T-helper 2 cell (primary cell): ENCODE measurements around the gene MSH5.

Experiments
- DNase-seq, 5 experiments: peaks; one replicate each; pipeline versions ENCODE4 v3.0.0 to v3.0.0-alpha.2; 2012 to 2022

The MSH5 gene

DNA sequence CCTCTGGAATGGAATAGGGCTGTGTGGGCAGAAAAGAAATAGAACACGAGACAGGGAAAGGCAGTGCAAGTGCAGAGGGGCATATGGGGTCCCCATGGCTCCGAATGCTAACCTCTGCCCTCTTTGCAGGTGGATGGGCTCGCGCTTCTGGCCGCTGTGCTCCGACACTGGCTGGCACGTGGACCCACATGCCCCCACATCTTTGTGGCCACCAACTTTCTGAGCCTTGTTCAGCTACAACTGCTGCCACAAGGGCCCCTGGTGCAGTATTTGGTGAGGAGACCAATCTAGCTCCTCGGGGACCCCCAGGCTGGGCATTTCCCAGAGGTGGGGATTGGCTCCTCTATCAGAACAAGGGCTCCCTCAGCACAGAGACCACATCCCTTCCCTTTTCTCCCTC, 21.5 kb downstream of the MSH5 start:
- no peak for DNase-seq

DNA sequence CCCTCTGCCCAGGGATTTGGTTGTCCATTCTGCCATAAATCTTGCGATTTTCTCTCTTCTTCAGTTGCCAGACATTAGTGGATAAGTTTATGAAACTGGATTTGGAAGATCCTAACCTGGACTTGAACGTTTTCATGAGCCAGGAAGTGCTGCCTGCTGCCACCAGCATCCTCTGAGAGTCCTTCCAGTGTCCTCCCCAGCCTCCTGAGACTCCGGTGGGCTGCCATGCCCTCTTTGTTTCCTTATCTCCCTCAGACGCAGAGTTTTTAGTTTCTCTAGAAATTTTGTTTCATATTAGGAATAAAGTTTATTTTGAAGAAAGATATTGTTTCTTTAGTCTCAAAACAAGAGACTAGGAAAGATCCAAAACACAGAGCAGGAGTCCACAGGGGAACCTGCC, 22.6 kb downstream of the MSH5 start, which contains the start of gene SAPCD1:
TSS of gene SAPCD1 (plus strand) at position 301 of the 400 bp plus-strand sequence. CDS start 399 bp downstream, outside the sequence.
- no peak for DNase-seq

DNA sequence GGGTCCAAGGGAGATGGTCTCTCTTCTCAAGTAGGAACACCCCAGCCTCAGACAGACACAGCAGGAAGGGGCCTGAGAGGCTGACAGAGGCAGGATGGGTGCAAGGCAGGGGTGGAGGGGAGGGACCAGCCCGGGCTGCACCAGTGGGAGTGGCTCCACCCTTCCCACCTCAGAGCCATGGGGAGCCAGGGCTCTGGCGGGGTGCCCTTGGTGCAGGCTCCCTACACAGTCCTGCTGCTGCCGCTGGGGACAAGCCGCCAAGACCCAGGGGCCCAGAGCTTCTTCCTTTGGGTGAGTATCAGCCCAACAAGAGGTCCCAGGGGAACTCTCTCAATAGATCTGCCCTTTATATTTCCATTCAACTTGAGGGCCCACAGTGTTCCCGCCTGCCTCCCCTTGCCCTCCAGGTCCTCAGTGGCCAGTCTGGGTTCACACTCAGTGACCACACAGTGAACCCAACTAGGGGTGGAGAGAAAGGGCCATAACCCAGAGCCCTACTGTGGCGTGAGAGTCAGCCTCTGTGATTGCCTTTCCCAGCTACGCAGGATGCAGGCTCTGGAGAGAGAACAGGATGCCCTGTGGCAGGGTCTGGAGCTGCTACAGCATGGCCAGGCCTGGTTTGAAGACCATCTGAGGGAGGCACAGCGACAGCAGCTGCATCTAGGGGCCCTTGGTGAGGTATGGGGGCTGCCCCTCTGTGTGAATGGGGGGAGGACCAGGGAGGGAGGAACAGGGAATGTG, 23.2 kb downstream of the MSH5 start:
- no peak for DNase-seq

DNA sequence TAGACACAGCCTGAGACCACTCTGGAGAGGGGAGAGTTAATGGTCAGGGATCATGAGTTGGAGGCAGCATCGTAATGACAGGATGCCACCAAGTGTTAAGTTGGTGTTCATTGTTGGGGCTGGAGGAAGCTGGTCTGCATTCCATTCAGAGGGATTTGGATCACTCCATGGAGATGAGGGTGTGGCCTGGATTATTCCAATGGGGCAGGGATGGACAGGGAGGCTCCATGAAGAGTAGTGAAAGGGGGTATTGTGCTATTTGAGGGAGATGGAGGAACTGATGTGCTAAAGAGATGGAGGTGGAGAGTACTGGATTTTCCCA, 23.8 kb downstream of the MSH5 start:
- no peak for DNase-seq

DNA sequence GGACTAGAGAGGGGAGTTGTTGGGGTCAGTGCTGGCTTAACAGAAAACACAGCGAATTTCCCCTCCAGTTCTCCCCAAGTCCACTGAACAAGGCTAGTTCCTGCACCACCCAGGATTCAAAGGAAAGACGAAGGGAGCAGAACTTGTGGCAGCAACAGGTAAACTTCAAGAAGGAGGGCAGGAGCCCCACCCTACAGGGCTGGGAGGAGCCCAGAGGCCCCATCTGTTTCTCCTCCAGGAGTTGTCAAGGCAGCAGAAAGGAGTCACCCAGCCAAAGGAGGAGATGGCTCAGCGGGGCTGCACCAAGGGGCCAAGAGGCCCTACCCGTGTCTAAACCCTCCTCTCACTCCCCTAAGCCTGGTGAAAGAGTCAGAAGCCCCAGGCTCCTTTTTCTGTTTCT, 24.4 kb downstream of the MSH5 start:
- DNase-seq = no peak

DNA sequence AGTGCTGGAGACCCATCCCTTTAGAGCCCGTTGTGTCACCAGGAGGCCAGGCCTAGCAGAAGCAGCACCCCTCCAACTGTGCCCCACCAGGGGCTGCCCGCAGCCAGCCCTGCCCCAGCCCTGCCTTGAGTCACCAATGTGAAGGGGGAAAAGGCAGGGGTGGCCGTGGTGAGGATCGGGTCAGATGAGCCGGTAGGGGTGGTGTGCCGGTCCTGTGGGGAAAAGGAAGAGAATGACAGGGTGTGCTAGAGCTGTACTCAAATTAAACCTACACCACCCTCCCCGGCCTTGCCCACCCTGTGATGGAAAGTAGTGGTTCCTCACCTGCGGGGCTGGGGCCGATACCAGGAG, 25.7 kb downstream of the MSH5 start:
- no peak for DNase-seq

DNA sequence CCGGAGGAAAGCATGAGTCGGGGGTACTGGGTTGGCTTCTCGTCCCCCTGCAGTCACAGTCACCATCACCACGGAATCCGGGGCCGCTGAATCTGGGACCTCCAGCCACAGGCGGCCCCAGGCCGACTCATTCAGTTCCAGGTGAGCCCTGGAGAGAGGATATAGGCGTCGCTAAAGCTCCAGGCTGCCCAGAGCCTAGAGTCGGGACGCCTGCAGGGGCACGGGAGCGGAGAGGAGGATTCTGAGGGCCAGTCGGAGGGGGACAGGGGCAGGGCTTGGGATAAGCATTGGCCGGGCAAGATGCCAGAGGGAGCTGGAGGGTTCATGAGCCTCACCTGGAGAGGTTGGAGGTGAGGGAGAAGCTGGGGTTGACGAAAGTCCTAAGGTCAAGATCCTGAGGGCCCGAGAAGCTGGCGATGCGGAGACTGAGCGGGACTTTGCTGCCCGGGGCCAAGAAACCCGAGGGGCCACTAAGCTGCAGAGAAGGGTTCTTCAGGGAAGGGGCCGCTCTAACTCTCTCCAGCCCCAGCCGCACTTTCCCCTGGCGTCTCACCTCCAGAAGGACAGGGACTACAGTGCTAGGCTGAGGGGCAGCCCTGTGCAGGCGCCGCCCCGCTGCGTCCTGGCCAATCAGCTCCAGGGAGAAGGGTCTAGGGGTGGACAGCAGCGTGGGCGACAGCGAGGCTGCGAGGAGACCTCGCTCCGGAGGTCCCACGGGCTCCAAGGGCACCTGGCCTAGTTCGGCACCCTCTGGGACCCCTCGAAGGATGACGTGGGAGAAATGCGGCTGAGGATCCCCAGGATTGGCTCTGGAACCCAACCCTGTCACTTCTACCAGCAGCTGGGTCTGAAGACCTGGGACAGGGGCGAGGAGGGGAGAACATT, 26.3 kb downstream of the MSH5 start:
- DNase-seq = no peak

DNA sequence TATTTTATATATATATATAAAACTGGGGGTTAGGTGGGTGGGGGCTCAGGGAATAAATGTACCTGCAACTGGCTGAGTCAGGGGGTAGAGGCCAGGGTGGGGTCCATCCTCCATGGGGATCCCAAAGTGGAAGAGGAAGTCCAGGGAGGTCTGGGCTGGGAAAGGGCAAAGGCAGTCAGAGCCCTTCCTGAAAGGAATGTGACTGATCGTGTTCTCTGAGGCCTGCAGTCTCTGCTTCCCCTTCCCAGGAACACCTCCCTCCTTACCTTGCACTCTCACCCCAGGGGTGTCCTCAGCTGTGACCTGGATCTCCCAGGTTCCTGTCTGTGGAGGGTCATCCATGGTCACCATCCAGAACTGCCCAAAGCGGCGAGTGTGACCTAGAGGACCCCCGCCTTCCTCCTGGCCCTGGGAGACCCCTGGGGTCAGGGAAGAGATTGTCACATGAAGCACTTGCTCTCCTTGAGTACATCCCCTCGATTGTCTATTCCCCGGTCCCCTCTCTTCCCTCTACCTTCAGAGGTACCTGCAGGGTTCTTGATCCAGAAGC, 27.4 kb downstream of the MSH5 start:
- DNase-seq = no peak

DNA sequence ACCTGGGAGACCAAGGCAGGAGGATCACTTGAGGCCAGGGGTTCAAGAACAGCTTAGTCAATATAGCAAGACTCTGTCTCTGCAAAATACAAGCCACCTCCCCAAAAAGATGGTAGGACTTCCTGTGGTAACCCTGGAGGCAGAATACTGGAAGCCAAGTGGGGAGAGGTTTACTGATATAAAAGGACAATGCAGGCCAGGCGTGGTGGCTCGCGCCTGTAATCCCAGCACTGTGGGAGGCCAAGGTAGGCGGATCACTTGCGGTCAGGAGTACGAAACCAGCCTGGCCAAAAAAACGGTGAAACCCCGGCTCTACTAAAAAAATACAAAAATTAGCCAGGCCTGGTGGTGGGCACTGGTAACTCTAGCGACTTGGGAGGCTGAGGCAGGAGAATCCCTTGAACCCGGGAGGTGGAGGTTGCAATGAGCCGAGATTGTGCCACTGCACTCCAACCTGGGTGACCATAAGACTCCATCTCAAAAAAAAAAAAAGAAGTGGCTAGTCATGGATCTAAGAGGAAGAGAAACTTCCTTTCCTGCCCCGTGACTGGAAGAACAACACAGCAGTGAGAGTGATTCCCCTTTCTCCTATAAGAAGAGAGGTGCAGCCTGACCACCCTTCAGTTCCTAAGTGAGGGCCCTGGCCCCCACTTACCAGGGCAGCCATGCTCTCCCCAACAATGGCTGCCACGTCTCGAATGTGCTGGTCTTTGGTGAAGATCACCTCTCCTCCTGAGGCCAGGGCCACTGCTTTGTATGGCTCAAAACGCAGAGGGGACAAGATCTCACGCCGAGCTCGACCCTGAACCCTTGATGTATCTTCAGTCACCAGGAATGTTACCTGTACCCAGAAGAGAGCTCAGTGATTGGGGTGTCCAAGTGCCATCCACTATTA, 28.8 kb downstream of the MSH5 start:
- no peak for DNase-seq

DNA sequence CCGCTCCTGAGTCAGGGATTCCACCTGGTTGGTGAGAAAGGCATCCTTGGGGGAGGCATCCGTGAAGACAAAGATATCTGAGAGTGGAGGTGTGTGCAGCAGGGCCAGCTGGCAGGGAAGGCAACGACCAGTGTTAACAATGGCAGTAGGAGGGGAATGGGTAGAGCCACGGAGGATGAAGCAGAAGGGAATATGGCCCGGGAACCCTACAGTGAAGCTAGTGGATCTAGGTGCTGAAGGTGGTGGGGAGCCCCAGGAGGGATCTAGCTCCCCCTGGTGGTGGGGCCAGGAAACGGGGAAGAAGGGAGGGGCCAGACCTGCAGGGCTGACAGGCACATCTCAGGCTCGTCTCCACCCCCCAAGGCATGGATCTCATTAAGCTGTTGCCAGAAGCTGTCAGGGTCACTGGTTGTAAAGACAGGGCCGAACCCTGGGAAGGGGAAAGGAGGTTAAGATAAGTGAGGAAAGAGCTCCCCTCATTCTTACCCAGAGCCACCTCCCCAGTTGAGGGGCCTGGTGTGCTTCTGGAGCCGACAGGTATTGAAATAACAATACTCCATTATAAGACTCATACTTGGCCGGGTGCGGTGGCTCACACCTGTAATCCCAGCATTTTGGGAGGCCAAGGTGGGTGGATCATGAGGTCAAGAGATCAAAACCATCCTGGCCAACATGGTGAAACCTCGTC, 30.0 kb downstream of the MSH5 start:
- peak; percentile 59 to 81 (median 72) for DNase-seq

DNA sequence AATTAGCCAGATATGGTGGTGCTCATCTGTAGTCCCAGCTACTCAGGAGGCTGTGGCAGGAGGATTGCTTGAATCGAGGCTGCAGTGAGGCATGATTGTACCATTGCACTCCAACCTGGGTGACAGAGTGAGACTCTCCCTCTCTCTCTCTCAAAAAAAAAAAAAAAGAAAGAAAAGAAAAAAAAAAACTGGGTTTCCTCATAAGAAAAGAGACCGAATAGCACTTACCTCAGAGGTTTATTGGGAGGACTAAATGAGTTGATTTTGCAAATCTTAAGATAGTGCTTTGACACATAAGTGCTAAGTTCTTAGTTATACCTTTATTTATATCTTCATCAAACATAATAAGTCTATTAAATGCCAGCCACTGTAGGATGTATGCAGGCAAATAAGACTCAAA, 31.1 kb downstream of the MSH5 start:
- DNase-seq = no peak

DNA sequence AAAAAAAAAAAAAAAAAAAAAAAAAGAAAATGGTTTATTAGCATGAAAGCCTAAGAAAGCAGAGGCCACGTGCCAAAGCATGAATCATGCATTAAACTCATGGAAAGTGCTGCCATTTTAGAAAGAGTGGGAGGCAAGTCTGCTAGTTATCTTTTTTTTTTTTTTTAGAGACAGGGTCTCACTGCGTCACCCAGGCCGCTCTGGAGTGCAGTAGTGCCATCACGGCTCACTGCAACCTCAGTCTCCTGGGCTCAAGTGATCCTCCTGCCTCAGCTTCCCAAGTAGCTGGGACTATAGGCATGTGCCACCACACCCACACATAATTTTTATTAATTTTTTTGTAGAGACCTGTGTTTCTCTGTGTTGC, 32.2 kb downstream of the MSH5 start:
- no peak for DNase-seq

DNA sequence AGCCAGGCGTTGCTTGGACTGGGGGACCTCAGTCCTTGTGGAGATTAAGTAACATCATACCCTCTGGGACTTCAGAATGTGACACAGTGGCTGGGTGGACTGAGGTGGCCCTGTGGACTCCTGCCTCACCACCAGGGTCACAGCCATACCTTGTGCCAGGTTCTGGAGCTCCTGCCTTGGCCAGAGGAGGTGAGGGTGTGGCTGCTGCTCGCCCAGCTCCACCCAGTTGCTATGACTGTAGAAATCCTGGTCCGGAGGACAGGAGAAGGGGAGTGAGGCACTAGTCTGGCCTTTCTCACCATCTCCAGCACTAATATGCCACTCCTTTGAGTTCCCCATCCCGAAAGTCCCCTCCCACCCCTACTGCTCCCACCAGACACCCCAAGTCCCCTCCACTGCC, 35.4 kb downstream of the MSH5 start:
- DNase-seq = no peak

DNA sequence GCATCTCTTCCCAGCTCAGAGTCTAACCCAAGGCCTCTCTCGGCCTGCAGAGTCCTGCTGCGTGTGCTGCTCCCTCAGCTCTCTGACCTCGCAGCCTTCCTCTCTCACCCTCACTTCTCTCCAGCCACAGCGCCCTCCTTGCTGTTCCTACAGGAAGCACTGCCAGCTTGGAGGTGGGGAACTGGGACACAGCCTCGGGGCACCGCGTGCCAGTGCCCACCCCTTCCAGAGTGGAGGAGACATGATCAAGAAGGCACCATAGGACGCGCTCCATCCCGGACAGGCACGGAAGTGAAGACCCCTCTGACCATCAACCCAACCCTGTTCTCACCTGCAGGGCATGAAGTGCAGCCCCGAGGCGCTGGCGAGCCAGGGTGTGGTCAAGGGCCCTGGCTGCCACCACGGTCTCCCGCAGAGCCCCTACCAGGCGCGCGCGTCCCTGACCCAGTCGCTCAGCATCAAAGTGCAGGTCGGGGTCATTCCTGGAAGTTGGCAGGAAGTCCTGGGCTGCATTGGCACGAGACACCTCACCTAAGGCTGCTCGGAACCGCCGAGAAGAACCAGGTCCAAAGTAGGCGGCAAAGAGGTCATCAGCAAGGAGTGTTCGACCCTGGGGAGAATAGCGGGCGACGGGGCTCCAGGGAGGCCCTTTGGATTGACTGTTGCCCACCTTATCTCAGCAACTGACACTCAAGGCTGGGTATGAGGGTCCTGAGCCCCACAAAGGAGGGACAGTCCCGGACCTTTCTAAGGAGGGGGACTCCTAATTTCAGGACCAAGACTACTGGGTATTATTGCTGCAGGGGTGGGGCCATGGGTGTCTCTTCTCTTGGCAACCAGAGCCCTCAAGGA, 36.1 kb downstream of the MSH5 start:
- DNase-seq = no peak

DNA sequence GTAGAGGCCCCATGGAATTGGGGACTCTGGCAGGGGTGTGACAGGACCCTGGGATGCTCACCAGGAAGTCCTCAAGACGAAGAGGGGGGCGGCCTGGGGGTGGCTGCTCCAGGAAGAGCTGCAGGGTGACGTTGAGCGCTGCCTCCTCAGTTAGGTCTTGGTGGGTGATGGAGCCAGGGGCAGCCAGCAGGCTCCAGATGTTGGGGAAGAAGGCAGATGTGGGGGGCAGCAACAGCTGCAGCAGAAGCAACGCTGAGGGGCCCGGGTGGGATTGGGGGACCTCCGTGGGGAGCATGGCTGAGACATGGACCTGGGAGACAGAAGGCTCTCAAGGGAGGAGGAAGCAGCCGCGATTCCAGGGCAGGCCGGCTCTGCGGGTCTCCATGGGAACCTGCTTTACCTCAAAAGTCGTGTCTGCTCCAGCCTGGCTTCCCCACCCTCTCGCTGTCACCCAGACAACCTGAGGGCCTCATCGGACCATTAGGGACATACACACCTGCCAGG, 36.7 kb downstream of the MSH5 start:
- DNase-seq = no peak

DNA sequence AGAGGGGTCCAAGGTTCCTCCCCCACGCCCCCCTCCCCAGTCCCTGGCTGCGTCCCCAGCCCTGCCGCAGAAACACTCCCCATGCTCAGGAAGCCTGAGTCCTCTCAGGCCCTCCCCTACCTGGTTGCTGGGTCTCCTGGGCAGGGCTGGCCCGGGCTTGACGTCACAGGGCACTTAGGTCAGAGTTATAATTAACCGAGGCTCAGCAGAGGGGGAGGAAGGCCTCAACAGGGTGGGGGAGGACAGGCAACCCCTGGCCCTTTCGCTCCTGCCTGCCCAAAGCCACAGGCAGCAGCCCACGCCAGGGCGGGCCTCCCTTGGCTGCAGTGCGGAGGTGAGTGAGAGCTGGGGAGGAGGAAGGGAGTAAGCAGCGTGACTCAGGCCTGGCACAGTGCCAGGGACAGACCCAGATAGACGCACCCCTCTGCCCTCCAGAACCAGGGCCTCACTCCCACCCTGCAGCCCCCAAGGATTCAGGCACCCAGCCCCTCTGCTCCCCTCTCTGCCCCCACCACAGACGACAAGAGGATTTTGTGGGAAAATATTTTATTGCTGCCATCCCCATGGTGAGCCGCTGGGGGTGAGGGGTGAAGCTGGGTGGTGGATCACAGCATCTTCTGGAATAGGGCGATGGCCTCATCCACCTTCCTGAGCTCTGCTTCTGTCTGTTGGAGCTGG, 37.3 kb downstream of the MSH5 start, which contains the start of gene VWA7:
TSS of gene VWA7 (minus strand) at position 340 of the 678 bp plus-strand sequence. CDS start 549 bp downstream, outside the sequence.
- DNase-seq = peak in 4 of 5 experiments; percentile 46 to 79 (median 65)

DNA sequence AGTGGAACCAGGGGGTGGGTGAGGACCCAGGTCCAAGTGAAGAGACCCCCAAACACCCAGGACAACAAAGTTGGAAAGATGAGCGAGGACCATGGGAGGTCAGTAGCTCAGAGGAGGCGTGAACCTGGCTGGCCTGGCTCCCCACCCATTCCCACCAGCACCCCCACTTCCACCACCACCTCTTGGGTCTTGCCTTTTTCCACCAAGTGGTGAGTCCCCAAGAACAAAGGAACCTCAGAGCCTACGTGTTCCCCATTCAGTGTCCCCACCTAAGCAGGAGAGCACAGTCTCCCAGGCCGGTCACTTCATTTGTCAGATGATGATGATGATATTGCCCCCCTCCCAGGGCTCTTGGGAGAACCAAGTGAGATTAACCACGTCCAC, 37.9 kb downstream of the MSH5 start:
- DNase-seq = no peak

DNA sequence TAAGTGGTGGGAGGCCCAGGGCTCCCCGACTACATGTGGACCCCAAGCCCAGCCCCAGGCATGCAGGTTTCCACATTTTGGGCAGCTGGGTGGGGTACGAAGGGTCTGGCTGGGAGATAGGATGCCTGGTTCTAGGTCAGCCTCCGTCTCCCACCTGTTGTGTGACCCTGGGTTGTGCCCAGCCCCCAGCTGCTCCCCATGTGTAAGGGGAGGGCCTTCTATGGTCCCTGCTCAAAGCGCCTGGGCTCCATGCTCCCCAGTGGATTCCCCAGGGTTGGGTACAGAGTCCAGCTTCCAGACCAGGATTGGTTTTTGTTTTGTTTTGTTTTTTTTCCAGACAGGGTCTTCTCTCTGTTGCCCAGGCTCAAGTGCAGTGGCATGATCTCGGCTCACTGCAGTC, 38.4 kb downstream of the MSH5 start:
- DNase-seq = no peak

DNA sequence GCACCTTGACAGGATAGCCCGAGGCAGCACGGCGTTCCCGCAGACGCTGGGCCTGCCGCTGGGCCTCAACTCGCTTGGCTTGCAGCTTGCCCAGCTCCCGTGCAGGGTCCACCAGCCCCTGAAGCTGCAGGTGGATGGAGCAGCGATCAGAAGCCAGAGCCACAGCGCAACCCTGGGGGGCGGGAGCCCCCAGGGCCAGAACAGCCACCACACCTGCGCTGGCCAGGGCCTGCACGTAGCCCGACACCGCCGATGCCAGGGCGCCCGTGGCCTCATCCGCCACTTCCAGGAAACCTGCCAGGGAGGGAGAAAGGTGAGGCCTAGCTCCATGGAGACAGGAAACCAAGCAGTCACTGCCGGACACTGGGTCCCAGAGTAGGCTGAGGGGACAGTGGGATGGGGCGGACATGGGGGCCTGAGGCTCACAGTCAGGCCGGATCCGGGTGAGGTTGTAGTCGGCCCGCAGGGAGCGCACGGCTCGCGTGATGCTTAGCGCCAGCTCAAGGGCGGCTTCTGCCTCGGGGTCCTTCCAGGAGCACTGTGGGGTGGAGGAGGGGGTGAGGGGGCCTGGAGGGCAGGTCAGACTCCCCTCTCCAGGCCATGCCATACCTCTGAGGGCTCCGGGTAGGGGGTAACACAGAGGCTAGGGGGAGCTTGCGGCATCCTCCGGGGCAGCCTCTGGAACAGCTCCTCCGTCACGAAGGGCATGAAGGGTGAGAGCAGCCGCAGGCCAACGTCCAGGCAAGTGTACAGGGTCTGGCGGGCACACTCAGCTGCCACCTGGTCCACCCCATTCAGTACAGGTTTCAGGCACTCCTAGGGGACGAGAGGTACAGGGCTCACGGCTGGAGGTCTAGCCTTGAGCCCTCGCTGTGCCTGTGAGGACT, 39.4 kb downstream of the MSH5 start:
- no peak for DNase-seq
